Stimulated activated naive B cell treated with anti-CD40 and anti-IgM and Interleukin-4, amounts not matched to agents 10 μg/mL and 1 μg/mL and 100 μg/mL, for 72 hours (primary cell): ENCODE results near the gene MNT.

Experiments
- ATAC-seq, 2 donors: fragments of 150-1000 bp; cut with Tn5 transposase; replicated peaks; 2 replicates each; pipeline ENCODE4 v1.10.0; 2021; ENCODE audit warnings: moderate library complexity in 1 of 2
- DNase-seq: peaks from one replicate; pipeline ENCODE4 v3.0.0; 2021
- H3K27ac Mint-ChIP-seq: one replicate; pipeline ENCODE4 v1.8.0; 2022; ENCODE audit warnings: mild to moderate bottlenecking, mixed read lengths
- H3K27me3 Mint-ChIP-seq, 2 donors: one replicate each; pipeline ENCODE4 v1.8.0; 2022; ENCODE audit warnings: mixed read lengths in 2 of 2
- H3K36me3 Mint-ChIP-seq, 2 donors: one replicate each; pipeline ENCODE4 v1.8.0; 2022; ENCODE audit warnings: mixed read lengths in 2 of 2, mild to moderate bottlenecking in 1 of 2
- H3K4me1 Mint-ChIP-seq, 2 donors: one replicate each; pipeline ENCODE4 v1.8.0; 2022; ENCODE audit warnings: mixed read lengths in 2 of 2, mild to moderate bottlenecking in 1 of 2
- H3K4me3 Mint-ChIP-seq, 2 donors: one replicate each; pipeline ENCODE4 v1.8.0; 2022; ENCODE audit warnings: mild to moderate bottlenecking in 2 of 2, mixed read lengths in 2 of 2, moderate library complexity in 1 of 2
- H3K9me3 Mint-ChIP-seq, 2 donors: one replicate each; pipeline ENCODE4 v1.8.0; 2022; ENCODE audit warnings: mixed read lengths in 2 of 2, mild to moderate bottlenecking in 1 of 2

MNT gene

GRCh38 chr17:2427215-2427614 lies 26.4 kb upstream of the MNT start:
- no peaks in the 10 kb centered on the region for H3K27me3 Mint-ChIP-seq
- ATAC-seq (no peak), DNase-seq (no peak)
- peaks cover 2 to 7% of the 10 kb centered on the region in 2 donors for H3K4me1 Mint-ChIP-seq
- no peak overlapping the region for H3K27ac Mint-ChIP-seq
- H3K9me3 Mint-ChIP-seq: no peaks in the 10 kb centered on the region
- peaks cover 24 to 43% of the 10 kb centered on the region in 2 donors for H3K36me3 Mint-ChIP-seq
- no peak overlapping the region for H3K4me3 Mint-ChIP-seq

GRCh38 chr17:2423271-2423670 lies 22.4 kb upstream of the MNT start:
- no peak for DNase-seq
- Mint-ChIP-seq H3K27ac (no peak overlapping the region), H3K4me1 (peaks cover 2 to 7% of the 10 kb centered on the region in 2 donors), H3K36me3 (peaks cover 39 to 62% of the 10 kb centered on the region in 2 donors), H3K9me3 (no peaks in the 10 kb centered on the region), H3K27me3 (no peaks in the 10 kb centered on the region), H3K4me3 (no peak overlapping the region)
- ATAC-seq: no peak

- H3K4me1 Mint-ChIP-seq: peaks cover 0 to 7% of the 10 kb centered on the region in 2 donors
- no peaks in the 10 kb centered on the region for H3K27me3 Mint-ChIP-seq
Observed at GRCh38 chr17:2421315-2422147, 20.7 kb upstream of the MNT start.

GRCh38 chr17:2420176-2420575 lies 19.3 kb upstream of the MNT start:
- Mint-ChIP-seq H3K4me3 (no peak overlapping the region), H3K4me1 (peaks cover 0 to 2% of the 10 kb centered on the region in 2 donors), H3K9me3 (no peaks in the 10 kb centered on the region), H3K27ac (peak overlapping the region; percentile 37), H3K27me3 (no peaks in the 10 kb centered on the region), H3K36me3 (peaks cover 29 to 52% of the 10 kb centered on the region in 2 donors)
- no peak for ATAC-seq
- no peak for DNase-seq

More at GRCh38 chr17:2421315-2422147, 20.7 kb upstream of the MNT start:
- Mint-ChIP-seq H3K27ac (no peak overlapping the region), H3K9me3 (no peaks in the 10 kb centered on the region), H3K4me3 (no peak overlapping the region), H3K36me3 (peaks cover 33 to 59% of the 10 kb centered on the region in 2 donors)
- ATAC-seq: no peak
- DNase-seq: no peak

- H3K27ac Mint-ChIP-seq: no peak overlapping the region
- no peak for DNase-seq
- no peak overlapping the region for H3K4me3 Mint-ChIP-seq
- no peak for ATAC-seq
- H3K4me1 Mint-ChIP-seq: peaks cover 0 to 2% of the 10 kb centered on the region in 2 donors
- peaks cover 30 to 53% of the 10 kb centered on the region in 2 donors for H3K36me3 Mint-ChIP-seq
- no peaks in the 10 kb centered on the region for H3K9me3 Mint-ChIP-seq
- H3K27me3 Mint-ChIP-seq: no peaks in the 10 kb centered on the region
Observed at GRCh38 chr17:2419486-2419885, 18.6 kb upstream of the MNT start.

- Mint-ChIP-seq H3K27ac (no peak overlapping the region), H3K4me1 (peaks cover 0 to 2% of the 10 kb centered on the region in 2 donors), H3K36me3 (peaks cover 37 to 56% of the 10 kb centered on the region in 2 donors), H3K4me3 (no peak overlapping the region), H3K27me3 (no peaks in the 10 kb centered on the region), H3K9me3 (no peaks in the 10 kb centered on the region)
- no peak for ATAC-seq
- no peak for DNase-seq
Observed at GRCh38 chr17:2418572-2418971, 17.7 kb upstream of the MNT start.

GRCh38 chr17:2416010-2416734 lies 15.3 kb upstream of the MNT start:
- DNase-seq (peak; percentile 72), ATAC-seq (peak; percentile 80 to 90)
- Mint-ChIP-seq H3K4me3 (no peak overlapping the region), H3K27ac (no peak overlapping the region), H3K36me3 (peaks cover 34 to 39% of the 10 kb centered on the region in 2 donors), H3K4me1 (peaks cover 0 to 2% of the 10 kb centered on the region in 2 donors), H3K27me3 (no peaks in the 10 kb centered on the region), H3K9me3 (no peaks in the 10 kb centered on the region)

GRCh38 chr17:2415081-2415480 lies 14.2 kb upstream of the MNT start:
- no peak for ATAC-seq
- no peak overlapping the region for H3K4me3 Mint-ChIP-seq
- no peaks in the 10 kb centered on the region for H3K9me3 Mint-ChIP-seq
- no peak overlapping the region for H3K27ac Mint-ChIP-seq
- no peaks in the 10 kb centered on the region for H3K27me3 Mint-ChIP-seq
- DNase-seq: no peak
- H3K36me3 Mint-ChIP-seq: peaks cover 29 to 38% of the 10 kb centered on the region in 2 donors
- H3K4me1 Mint-ChIP-seq: peaks cover 0 to 2% of the 10 kb centered on the region in 2 donors

GRCh38 chr17:2414446-2415064 lies 13.7 kb upstream of the MNT start:
- no peak overlapping the region for H3K27ac Mint-ChIP-seq
- H3K36me3 Mint-ChIP-seq: peaks cover 28 to 36% of the 10 kb centered on the region in 2 donors
- peaks cover 0 to 2% of the 10 kb centered on the region in 2 donors for H3K4me1 Mint-ChIP-seq
- DNase-seq (no peak), ATAC-seq (no peak)
- H3K27me3 Mint-ChIP-seq: no peaks in the 10 kb centered on the region
- H3K9me3 Mint-ChIP-seq: no peaks in the 10 kb centered on the region
- H3K4me3 Mint-ChIP-seq: no peak overlapping the region

GRCh38 chr17:2412561-2413021 lies 11.7 kb upstream of the MNT start:
- DNase-seq (no peak), ATAC-seq (no peak)
- Mint-ChIP-seq H3K27ac (no peak overlapping the region), H3K36me3 (peaks cover 24 to 25% of the 10 kb centered on the region in 2 donors), H3K9me3 (no peaks in the 10 kb centered on the region), H3K4me1 (peaks cover 0 to 2% of the 10 kb centered on the region in 2 donors), H3K4me3 (no peak overlapping the region), H3K27me3 (no peaks in the 10 kb centered on the region)

GRCh38 chr17:2410951-2411350 lies 10.1 kb upstream of the MNT start:
- Mint-ChIP-seq H3K27me3 (no peaks in the 10 kb centered on the region), H3K9me3 (no peaks in the 10 kb centered on the region), H3K27ac (no peak overlapping the region), H3K4me1 (peaks cover 5 to 6% of the 10 kb centered on the region in 2 donors), H3K36me3 (peaks cover 24 to 27% of the 10 kb centered on the region in 2 donors), H3K4me3 (no peak overlapping the region)
- no peak for DNase-seq
- ATAC-seq: no peak

GRCh38 chr17:2406903-2407790 lies 6.3 kb upstream of the MNT start:
- ATAC-seq: peak in 1 of 2 donors; percentile 16
- Mint-ChIP-seq H3K9me3 (no peaks in the 10 kb centered on the region), H3K27ac (peak overlapping the region; percentile 59), H3K36me3 (peaks cover 11 to 28% of the 10 kb centered on the region in 2 donors), H3K4me3 (no peak overlapping the region), H3K4me1 (peaks cover 17 to 21% of the 10 kb centered on the region in 2 donors), H3K27me3 (no peaks in the 10 kb centered on the region)
- DNase-seq: no peak

- no peak for DNase-seq
- peaks cover 11 to 28% of the 10 kb centered on the region in 2 donors for H3K36me3 Mint-ChIP-seq
- H3K4me3 Mint-ChIP-seq: no peak overlapping the region
- no peaks in the 10 kb centered on the region for H3K9me3 Mint-ChIP-seq
- H3K4me1 Mint-ChIP-seq: peaks cover 17 to 21% of the 10 kb centered on the region in 2 donors
- H3K27ac Mint-ChIP-seq: peak overlapping the region; percentile 31
- no peaks in the 10 kb centered on the region for H3K27me3 Mint-ChIP-seq
- no peak for ATAC-seq
Observed at GRCh38 chr17:2406271-2406902, 5.5 kb upstream of the MNT start.
